HG02884 (cell line): ENCODE measurements around the gene NT5C1B.
"Not testable (repeated sequence)": the region's sequence is repeated elsewhere in the genome, so short reads cannot be mapped to it uniquely, and the experiment has no call there.

Experiments used
- ATAC-seq: cut with Tn5 transposase; IDR thresholded peaks from one replicate; pipeline ENCODE4 v1.9.1; 2021; ENCODE audit warnings: mild to moderate bottlenecking, moderate library complexity; ENCODE audit not compliant: unreplicated experiment

Gene NT5C1B

DNA sequence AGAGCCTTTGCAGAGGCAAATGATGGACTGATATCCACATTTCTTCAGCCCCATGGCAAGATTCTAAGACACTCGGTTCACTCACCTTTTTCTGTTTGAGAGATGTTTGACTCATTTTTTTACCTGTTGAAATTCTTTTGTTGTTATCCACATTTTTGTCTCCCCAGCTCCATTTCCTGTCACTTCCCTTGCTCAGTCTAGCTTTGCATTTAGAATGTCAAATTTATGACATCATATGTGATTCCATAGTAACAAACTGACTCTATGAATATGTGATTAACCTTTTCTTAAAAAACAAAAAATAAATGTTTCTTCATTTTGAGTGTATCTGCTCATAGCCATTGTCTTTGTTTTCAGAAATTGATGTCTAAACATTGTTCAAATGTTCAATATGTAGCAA lies at the start of gene NT5C1B:
Gene NT5C1B, minus strand, starts transcription at position 216 of the 400 bp plus-strand sequence. Its CDS starts 101 bp downstream, at position 115.
- ATAC-seq = no peak

DNA sequence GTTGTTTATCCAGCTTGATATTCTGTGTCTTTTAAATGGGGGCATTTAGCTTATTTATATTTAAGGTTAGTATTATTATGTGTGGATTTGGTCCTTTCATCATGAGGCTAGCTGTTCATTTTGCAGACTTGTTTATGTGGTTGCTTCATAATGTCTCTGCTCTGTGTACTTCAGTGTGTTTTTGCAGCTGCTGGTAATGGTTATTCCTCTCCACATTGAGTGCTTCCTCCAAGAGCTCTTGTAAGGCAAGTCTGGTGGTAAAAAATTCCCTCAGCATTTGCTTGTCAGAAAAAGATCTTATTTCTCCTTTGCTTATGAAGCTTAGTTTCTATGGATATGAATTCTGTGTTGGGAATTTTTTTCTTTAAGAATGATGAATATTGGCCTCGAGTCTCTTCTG lies 47.8 kb upstream of the NT5C1B start:
- no peak for ATAC-seq

GRCh38 chr2:18632699-18633098 lies 43.3 kb upstream of the NT5C1B start:
- ATAC-seq = not testable (repeated sequence)

GRCh38 chr2:18630941-18631340 lies 41.6 kb upstream of the NT5C1B start:
- no peak for ATAC-seq

DNA sequence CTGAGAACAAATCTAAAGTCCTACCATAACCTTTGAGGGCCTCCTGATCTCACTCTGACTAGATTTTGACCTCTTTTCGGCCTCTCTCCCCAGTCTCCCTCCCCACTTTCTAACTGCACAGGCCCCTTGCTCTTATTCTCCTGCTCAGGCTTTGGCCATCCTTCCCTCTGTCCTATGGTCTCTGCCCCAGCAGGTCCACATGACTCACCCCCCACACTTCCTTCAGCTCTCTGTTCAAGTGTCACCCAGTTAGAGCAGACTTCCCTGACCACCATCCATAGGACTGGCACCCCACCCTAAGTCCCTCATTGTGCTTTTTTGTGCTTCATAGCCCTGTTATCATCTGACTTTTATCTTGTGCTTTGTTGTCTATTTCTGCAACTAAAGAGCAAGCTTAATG lies 41.2 kb upstream of the NT5C1B start:
- no peak for ATAC-seq

DNA sequence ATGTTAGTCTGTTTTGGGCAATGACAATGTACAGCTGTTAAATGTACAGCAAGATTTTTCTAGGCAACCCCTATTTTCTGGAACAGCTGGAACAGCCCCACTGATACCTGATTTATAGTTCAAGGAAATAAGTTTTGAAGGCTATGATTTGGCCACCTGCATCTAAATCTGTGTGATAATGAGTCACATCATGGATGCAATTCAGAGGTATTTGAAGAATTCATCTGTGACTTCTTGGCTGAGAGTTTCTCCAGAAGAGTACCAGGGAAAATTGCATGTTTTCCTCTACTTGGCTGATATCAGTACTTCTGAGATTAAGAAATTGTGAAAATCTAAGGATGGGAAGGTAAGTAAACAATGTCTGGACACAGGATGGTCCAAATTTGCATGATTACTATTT lies 40.7 kb upstream of the NT5C1B start:
- ATAC-seq = no peak

- no peak for ATAC-seq
Measured at GRCh38 chr2:18626958-18627650, 37.7 kb upstream of the NT5C1B start.

DNA sequence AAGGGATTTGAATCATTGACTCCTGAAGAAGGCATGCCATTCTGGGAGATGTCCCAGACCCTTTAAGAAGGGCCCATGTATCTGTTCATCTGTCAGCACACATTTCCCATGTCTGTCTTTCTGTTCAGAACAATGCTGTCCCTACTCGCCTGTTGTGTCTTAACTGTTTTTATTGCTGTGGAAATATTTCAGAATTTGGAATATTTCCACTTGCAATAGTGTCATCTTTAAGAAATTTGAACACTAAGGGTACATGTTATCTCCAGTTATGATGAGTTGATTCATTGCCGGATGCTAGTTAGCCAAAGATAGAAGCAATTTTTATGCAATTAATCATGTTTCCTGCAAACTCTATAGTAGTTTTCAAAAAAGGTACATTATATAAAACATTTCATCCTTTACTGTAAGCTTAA lies 36.9 kb upstream of the NT5C1B start:
- no peak for ATAC-seq

DNA sequence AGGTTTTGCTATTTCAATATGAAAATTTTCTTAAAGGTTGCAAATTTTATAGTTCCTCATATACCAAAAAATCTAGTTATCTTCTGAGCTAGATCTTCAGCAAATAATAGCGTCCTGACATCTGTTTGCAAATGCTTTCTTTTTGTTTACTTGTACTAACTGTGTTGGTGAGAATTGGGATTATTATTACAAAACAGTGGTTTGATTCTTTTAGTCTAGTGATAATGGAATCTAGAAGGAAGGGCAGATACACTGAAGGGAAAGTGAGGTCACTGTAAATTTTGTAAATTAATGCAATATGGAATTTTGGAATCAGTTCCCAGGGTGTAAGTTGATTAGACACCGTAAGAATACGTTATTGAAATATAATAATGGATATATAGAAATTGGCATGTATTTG lies 36.2 kb upstream of the NT5C1B start:
- ATAC-seq = no peak

GRCh38 chr2:18623782-18624181 lies 34.4 kb upstream of the NT5C1B start:
- ATAC-seq = no peak

DNA sequence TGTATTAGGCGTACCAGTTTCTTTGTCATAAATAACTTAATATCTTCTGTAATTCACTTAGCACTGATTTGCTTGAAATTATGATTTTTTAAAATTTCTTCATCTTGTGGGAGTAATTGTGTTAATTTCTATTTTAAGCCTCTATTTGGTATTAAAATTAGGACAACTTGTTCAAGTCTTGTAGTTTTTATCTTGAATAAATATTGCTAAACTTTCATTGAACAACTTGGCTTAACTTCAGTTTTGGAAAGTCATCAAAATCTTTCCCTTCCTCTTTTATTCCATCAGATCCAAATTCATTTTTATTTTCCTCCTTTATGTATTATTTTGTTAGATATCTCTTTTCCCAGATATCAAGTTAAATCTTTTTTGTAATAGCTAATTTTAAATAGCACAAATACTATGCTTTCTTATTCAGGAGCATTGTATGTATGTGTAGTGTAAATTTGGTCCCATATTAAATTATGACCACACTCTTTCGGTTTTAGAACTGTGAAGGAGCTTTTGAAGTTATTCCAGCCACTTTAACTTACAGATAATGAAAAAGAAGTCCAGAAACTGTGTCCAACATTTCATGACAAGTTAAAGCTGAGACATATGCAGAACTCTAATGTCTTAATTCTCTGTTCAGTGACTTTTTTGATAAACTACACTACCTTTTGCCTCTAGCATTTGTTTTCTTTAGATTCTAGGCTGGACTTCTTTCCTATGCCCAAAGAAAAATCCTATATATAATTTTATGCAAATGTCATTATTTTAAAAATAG lies 31.7 kb upstream of the NT5C1B start:
- ATAC-seq = no peak

DNA sequence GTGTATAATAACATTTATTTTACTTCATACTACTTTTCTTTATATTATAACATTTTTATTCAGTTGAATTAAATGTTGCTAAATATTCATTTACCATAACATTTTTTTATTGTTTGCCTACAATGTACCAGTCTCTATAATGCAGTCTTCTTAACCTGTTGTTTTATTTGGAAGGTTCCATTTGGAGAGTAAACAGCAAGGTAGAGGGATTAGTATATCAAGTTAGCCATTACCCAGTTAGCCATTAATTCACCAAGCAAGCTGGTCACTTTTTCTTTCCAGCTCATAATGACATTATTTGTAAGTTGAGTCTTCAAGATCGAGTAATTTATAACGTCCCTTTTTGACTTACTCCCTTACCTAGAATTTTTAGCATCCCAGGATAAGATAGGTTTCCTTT lies 29.7 kb upstream of the NT5C1B start:
- ATAC-seq = no peak

DNA sequence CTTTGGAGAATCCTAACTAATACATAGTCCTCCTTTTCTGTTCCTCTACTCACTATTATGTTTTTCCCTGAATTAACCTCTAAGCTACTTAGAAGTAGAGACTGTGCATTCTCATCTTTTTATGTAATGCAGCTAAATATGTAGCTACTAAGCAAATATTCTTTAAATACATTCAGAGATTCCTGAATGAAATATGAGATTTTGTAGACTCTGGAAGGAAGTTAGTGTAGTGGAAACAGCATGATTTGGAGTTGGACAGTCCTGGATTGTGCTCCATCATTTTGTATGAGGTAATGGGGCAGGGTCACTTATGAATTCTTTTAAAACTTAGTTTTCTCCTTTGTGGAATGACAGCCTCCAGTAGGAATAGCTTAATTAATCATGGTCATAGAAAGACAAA lies 24.7 kb upstream of the NT5C1B start:
- no peak for ATAC-seq

GRCh38 chr2:18612133-18612532 lies 22.8 kb upstream of the NT5C1B start:
- no peak for ATAC-seq

DNA sequence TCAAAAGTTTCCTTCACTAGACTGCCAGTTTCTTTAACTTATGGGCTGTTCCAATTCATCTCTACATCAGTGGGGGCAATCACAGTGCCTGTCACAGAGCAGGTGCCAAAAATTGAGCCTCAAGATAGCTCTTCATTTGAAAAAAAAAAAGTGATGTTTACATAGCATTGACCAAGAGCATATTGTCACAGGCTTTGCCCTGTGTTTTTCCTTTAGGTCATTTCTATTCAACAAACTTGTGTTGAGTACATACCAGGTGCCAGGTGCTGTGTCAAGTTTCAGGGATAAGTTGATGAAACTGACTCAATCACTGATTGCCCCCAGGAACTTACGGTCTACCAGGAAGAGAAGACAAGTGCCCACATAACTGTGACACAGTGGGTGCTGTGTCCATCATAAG lies 22.2 kb upstream of the NT5C1B start:
- ATAC-seq = no peak

DNA sequence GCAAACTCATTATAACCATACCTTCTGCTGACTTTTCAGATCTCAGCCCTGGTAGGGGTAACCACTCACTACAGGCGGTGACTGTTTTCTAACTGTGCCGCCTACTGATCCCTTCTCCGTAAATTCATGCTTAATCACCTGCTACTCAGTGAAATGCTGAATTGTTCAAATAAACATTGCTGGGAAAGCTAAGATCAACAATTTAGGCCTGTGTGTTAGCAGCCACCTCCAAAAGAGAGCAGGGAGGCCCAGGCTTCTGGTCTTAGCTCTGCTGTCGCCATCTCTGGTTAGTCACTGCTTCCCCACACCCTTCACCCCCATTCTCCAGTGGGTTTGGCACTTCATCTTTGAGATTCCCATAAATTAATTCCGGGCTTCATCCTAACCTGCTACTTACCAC lies 21.8 kb upstream of the NT5C1B start:
- no peak for ATAC-seq

DNA sequence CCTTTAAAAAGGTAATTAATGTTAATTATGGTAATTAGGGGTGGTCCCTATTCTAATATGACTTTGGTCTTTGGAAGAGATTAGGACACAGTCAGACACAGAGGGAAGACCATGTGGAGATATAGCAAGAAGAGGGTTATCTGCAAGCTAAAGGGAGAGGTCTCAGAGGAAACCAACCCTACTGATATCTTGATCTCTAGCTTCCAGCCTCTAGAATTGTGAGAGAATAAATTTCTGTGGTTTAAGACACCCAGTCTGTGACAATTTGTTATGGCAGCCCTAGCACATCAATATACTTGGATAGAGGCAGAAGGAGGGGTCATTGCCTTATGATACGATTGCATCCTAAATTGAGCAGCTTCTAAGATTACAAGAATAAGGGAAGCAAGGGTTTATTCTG lies 21.3 kb upstream of the NT5C1B start:
- no peak for ATAC-seq

- no peak for ATAC-seq
Measured at GRCh38 chr2:18610090-18610489, 20.7 kb upstream of the NT5C1B start.

DNA sequence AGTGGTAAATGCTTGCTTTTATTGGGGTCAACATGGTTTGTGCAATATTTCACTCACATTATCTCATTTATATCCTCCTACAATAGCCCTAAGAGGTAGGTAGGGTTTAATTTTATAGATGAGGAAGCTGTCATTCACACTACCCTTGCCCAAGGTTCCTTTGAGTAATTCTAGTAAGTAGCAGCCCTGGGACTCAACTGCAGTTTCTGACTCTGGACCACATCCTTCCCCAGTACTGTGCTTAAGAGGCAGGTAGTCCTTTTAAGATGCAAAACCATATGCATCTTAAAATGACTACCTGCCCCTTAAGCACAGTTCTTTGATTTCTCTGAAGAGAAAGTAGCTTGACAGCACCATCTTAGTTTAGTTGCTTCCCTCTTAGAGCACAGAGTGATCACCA lies 15.7 kb upstream of the NT5C1B start:
- no peak for ATAC-seq

DNA sequence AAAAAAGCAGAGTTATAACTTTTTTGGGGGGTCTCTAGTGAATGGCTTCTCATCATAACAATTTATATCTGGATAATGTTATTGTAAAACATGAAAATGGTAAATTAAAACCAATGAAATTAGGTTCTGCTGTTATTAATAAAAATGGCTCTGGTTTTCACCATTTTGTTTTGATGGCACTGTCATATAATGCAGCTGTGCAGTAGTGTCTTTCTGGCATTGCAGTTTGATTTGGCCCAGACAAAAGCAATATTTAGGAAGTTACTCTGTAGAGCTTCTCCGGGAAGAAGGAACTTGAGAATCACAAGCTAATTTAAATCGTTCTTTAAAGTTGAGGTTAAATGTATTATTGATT lies 15.1 kb upstream of the NT5C1B start:
- no peak for ATAC-seq

DNA sequence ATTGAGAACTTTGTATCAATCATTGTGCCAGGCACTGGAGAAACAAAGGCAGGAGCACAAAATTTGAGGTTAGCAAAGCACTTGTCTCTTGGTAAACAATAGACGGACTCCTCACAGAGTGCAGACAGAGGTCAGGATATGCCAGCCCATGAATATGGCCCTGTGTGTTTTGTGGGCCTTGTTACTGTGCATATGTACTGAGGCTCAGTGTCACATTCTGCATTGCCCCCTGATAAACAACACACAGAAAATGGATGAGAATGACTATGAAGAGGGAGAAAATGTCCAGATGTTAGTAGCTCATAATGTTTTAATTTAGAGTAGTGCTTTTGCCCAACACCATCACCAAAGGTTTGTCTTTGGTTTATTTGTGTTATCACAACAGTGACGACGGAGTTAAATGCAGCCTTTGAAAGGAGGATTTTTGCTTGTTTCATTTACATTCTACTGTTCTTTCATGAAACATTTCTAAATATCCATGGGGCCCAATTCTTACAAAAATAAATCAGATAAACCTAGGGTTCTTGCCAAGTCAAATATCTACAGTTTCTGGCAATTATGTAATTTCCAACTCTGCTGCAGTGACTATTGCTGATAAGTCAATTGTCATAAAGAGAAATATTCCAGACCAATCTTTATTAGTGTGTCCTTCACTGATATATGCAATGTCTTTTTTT lies 14.6 kb upstream of the NT5C1B start:
- no peak for ATAC-seq

DNA sequence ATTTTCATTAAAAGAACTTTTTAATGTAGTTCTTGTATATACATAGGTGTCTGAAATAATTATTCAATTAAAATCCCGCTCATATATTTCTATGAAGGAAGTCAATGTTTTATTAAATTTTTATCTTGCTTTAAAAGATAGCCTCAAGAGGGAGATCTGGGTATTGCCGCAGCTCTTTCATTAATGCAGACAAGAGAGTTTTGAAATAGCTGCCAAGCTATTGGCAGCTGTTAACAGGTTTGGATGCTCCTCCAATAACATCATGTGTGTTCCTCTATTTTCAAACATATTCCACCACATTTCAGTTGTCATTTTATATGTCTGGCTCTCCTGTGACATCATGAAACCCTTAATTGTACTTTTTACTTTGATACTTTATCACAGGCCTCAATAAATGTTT lies 12.9 kb upstream of the NT5C1B start:
- ATAC-seq = no peak
